ENCODE results near the gene SYNDIG1L. TPM values are rescaled to one million over a fixed set of nuclear protein-coding genes. Genes with fewer than 3 reads are reported as not detected.

The SYNDIG1L gene
- total and polyA plus RNA-seq, 2 of the 8 experiments (the other 6 are each of a cell fraction or from before 2014, with no cell fraction given): 3.0 to 3.2 TPM

DNA sequence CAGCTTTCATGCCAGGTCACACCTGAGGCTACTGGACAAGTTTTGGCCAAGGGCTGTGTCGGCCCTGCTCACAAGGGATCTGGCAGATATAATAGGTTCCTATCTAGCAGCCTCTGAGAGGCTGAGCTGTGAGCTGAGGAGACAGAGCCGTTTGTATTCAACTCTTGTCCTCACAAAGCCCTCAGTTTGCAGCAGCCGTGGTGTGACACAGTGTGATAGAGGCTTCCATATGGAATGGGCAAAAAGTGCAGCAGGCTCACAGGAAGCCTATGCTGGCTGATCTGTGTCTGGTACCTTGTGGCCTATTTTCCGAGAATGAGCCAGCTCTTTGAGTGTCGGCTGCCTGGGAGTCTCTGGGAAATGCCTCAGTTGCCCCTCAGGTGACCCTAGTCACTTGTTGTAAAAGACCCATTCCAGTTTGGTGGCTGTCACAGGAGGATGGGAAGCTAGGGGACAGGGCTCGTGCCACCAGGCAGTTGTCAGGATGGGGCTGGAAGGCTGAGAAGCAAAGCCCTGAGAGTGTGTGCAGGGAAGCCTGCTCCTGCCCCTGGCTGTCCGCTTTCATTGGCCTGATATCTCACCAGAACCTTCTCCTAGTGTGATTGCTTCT lies 61.6 kb downstream of the SYNDIG1L start:
- WGBS, 2 experiments (ENCODE audit: extremely low coverage in 1 of 2, insufficient coverage in 1 of 2, insufficient read length in 1 of 2, insufficient replicate concordance in 2 of 2, low coverage in 1 of 2, low lambda C conversion rate in 2 of 2, missing lambda C conversion rate in 1 of 2): 88% methylated on average over 7 of the region's 7 CpGs; no CpG with 5 or more reads in 1 of the 2 experiments
- Histone ChIP-seq H3K4me1 (replicated peaks in 1 of 4; ENCODE audit: control insufficient read depth in 3 of 4, insufficient read depth in 4 of 4, low read length in 3 of 4) (peaks cover 6 to 26% (median 14%) of the 10 kb centered on the region in 4 experiments), H2BK5ac (ENCODE audit: low read depth, low read length) (no peak overlapping the region), H3K36me3 (ENCODE audit: control insufficient read depth in 2 of 4, insufficient read depth in 4 of 4, low read length in 3 of 4) (peaks cover 0 to 18% (median 4%) of the 10 kb centered on the region in 4 experiments; a peak in 6 of 8 replicates), H3K4ac (replicated peaks; ENCODE audit: insufficient read length, low read depth, low read length) (no peak overlapping the region), H3K9ac (replicated peaks in 1 of 4; ENCODE audit: extremely low read depth in 1 of 4, low read depth in 3 of 4, low read length in 3 of 4) (no peak overlapping the region), H3K27me3 (replicated peaks in 1 of 4; ENCODE audit: control insufficient read depth in 3 of 4, extremely low read depth in 1 of 4, insufficient read depth in 3 of 4, low read length in 3 of 4) (no peaks in the 10 kb centered on the region), H4K91ac (replicated peaks; ENCODE audit: insufficient read length, low read length) (no peak overlapping the region), H3K79me1 (ENCODE audit: low read depth, low read length) (0 out of 2 replicates have a peak, but pooled peaks cover 3% of the 10 kb centered on the region), H3K14ac (ENCODE audit: insufficient read length) (no peak overlapping the region), H3K27ac (ENCODE audit: low read depth, low read length) (no peak overlapping the region), H3K9me3 (ENCODE audit: insufficient read depth in 2 of 2, low read depth in 1 of 2, low read length in 1 of 2) (no peaks in the 10 kb centered on the region), H4K20me1 (replicated peaks in 1 of 2; ENCODE audit: control insufficient read depth in 1 of 2, insufficient read depth in 2 of 2, low read length in 2 of 2) (peaks cover 15 to 16% of the 10 kb centered on the region in 2 experiments), H2AK5ac (ENCODE audit: low read depth, low read length) (no peak overlapping the region), H3K23ac (ENCODE audit: insufficient read length) (no peak overlapping the region), H3K18ac (ENCODE audit: extremely low read depth, low read length) (no peak overlapping the region; the same call in 1 of the 2 replicates), H3K23me2 (ENCODE audit: low read depth, low read length) (no peaks in the 10 kb centered on the region), H4K5ac (ENCODE audit: insufficient read length, low read depth, low read length) (no peak overlapping the region), H2BK120ac (replicated peaks; ENCODE audit: low read depth, low read length) (no peak overlapping the region), H3K56ac (replicated peaks; ENCODE audit: insufficient read length, low read depth, low read length) (no peak overlapping the region), H2BK12ac (ENCODE audit: low read depth, low read length) (no peak overlapping the region), H2BK20ac (ENCODE audit: low read length) (no peak overlapping the region), H3K4me3 (ENCODE audit: extremely low read depth in 1 of 4, insufficient read depth in 2 of 4, low read depth in 3 of 4, low read length in 4 of 4) (no peak overlapping the region), H4K8ac (ENCODE audit: extremely low read depth, insufficient read depth, low read length) (no peak overlapping the region), H3K4me2 (ENCODE audit: insufficient read depth in 1 of 2, low read depth in 2 of 2, low read length in 2 of 2) (no peak overlapping the region), H2BK15ac (ENCODE audit: low read length) (no peak overlapping the region), H2AFZ (ENCODE audit: low read length) (no peak overlapping the region), H3K79me2 (ENCODE audit: control insufficient read depth in 1 of 2, insufficient read depth in 2 of 2, low read length in 2 of 2) (peaks cover 0 to 28% of the 10 kb centered on the region in 2 experiments; a peak in 2 of 4 replicates)
- FAIRE-seq: no peak
- no peak for DNase-seq (ENCODE audit: low read depth in 1 of 2, low spot score in 2 of 2)
- ChIA-PET POLR2A (ENCODE audit: partially characterized antibody) (interaction anchor here (0.7 to 5.5 kb wide), 11 partner anchors 9 to 147 kb away, joined by 3 to 30 read pairs (median 4); partner anchors contain the start of genes ABCD4 and VRTN), CTCF (ENCODE audit: partially characterized antibody) (interaction anchor here (0.6 to 5.0 kb wide), 16 partner anchors 14 to 139 kb away, joined by 3 to 41 read pairs (median 4); partner anchors contain the start of gene ABCD4)
- TF ChIP-seq JUN (IDR thresholded peaks at IDR 0.05; ENCODE audit: low read depth, low read length) (no peak), SIRT6 (IDR thresholded peaks at IDR 0.05; ENCODE audit: low read length) (no peak), SAP30 (IDR thresholded peaks at IDR 0.05; ENCODE audit: insufficient read depth, insufficient replicate concordance, low read length) (no peak), RBBP5 (IDR thresholded peaks at IDR 0.05; ENCODE audit: borderline replicate concordance, low read depth, low read length) (no peak), EZH2 (IDR thresholded peaks at IDR 0.05; ENCODE audit: low read depth, low read length, severe bottlenecking) (no peak), NANOG (IDR thresholded peaks at IDR 0.05; ENCODE audit: insufficient read depth, low read depth, low read length, poor library complexity, severe bottlenecking) (no peak), CTBP2 (IDR thresholded peaks at IDR 0.05; ENCODE audit: borderline replicate concordance, insufficient read depth, insufficient read length, low read length) (no peak), TAF1 (IDR thresholded peaks at IDR 0.05; ENCODE audit: low read depth, low read length) (no peak), FOSL1 (IDR thresholded peaks at IDR 0.05; ENCODE audit: insufficient read depth, low read depth, low read length) (no peak), POU5F1 (IDR thresholded peaks at IDR 0.05; ENCODE audit: low read depth, low read length) (no peak), SP1 (IDR thresholded peaks at IDR 0.05; ENCODE audit: low read depth, low read length) (no peak)
- TF ChIP-seq, protein P1, sequence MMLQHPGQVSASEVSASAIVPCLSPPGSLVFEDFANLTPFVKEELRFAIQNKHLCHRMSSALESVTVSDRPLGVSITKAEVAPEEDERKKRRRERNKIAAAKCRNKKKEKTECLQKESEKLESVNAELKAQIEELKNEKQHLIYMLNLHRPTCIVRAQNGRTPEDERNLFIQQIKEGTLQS (IDR thresholded peaks at IDR 0.05; ENCODE audit: insufficient read depth, low read depth, low read length): no peak

Measured in H1 (cell line).